Measurements from ENCODE around the gene ALDH1A1.
"Not testable (repeated sequence)": the region's sequence is repeated elsewhere in the genome, so short reads cannot be mapped to it uniquely, and the experiment has no call there.

ALDH1A1 gene

DNA sequence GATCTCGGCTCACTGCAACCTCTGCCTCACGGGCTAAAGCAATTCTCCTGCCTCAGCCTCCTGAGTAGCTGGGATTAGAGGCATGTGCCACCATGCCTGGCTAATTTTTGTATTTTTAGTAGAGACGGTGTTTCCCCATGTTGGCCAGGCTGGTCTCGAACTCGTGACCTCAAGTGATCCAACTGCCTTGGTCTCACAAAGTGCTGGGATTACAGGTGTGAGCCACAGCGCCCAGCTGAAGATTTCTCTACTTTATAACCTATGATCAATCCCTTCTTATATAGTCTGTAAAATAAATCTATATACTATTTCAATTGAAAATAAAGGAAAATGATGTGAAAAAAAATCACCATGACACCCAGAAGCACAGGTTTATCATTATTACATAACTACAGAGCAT, 13.3 kb downstream of the ALDH1A1 start:
- DNase-seq, result not testable (repeated sequence)

DNA sequence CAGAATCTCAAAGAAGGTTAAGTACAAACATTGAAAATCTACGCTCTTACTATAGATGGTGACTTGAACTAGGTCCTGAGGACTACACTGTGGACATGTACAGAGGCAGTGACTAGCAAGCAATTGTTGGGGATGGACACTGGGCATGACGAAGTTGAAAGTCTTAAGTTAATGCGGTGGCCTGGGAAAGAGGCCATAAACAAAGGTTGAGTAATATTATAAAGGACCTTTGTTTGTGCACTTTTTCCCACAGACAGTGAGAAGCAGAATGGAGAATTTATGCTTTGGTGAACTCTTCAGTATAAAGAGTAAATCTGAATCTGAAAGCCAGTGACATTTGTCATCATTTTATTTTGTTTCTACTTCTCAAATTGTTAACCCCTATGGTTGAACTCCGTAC, 15.3 kb downstream of the ALDH1A1 start:
- no peak for DNase-seq

DNA sequence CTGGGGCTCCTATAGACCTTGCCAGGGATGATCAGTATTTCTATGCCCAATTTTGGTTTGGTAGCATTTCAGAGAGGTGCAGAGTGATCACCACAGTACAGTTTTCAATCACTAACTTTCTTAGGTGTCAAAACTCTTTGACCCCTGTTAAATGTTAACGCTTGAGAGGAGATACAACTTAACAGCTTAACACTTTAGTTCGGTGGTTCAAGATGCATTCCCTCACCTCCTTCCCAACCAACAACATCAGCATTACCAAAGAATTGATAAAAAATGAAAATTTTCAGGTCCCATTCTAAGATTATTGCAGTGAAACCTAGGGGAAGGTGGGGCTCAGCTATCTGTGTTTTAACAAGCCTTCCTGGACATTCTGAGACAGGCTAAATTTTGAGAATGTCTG, 16.2 kb downstream of the ALDH1A1 start:
- DNase-seq, result no peak

DNA sequence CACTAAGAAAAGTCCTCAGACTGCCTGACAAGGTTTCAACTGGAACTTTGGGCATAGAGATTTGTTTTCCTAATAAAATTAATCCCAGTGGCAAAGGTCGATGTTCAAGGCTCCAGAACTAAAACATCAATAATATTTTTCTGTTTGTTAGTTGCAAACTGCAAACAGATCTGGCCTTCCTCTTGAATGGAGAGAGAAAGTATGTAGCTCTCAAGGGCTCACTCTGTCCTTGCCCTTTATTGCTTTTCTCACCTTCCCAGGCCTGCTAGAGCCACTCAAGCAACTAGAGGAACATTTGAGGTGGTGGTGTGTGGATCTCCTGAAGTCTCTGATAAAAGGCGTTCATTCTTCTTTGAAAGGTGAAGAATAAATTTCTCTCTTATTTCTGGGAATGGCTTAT, 16.6 kb downstream of the ALDH1A1 start:
- DNase-seq, result no peak

DNA sequence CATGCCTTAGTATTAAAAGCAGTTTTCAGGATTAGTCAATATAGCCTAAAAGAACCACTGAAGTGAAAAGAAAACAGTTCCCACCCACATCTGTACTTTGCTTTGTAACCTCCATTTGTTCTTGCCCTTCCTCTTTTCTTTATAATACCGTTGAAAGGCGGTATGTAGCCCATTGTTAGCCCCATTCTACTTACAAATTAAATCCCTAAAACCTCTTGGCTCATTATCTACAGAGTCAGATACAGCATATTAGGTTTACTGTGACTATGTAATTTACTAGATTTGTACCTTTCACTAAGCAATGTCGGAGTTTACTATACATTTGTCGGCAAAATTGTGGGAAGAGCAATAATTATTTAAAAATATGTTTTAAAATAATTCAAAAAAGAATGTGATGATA, 17.3 kb downstream of the ALDH1A1 start:
- no peak for DNase-seq

DNA sequence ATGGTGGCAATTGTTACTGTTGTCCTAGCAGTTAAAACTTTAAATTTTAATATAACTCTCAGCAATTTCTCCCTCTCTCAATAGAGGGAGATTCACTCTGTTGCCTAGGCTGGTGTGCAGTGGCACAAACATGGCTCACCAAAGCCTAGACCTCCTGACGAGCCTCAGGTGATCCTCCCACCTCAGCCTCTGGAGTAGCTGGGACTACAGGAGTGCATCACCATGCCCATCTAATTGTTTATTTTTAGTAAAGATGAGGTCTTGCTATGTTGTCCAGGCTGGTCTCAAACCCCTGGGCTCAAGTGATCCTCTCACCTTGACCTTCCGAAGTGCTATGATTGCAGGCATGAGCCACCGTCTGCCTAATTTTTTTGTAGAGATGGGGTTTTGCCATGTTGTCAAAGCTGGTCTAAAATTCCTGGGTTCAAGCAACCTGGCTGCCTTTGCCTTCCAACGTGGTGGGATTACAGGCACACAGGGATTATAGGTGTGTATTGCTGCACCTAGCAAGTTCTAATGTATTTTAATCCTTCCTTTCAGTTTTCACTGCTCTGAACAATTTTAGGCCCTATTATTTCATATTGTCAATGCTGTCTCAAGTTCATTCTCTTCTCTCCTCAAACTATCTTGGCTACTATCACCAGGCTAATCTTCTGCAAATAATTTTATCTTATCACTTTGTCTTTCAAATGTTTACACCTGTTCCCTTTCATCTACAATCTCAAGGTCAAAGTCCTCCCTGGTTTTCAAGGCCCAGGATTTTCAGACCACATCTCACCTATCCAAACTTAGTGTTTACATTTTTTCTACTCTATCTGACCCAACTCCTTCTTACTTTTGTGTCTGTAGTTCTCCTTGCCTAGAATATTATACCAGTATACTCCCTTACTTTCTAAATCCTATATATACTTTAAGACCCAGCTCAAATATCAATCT, 18.9 kb downstream of the ALDH1A1 start:
- DNase-seq, result no peak

DNA sequence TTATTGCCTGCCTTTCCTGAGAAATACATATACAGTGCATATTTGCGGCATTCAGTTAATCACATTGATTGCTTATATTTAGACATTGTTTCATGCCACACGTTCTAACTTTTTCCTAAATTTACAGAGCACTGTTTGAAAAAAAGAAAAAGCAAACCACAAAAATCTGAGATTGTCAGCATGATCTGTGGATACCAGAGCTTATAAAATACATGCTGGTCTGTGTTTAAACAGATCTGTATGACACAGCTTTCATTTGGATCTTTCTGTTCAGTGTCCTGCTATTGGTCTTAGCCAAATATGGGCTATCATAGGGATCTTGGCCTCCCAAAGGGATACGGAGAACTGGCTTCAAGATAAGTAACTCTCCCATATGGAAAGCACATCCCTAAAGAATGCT, 20.2 kb downstream of the ALDH1A1 start:
- DNase-seq, result no peak

DNA sequence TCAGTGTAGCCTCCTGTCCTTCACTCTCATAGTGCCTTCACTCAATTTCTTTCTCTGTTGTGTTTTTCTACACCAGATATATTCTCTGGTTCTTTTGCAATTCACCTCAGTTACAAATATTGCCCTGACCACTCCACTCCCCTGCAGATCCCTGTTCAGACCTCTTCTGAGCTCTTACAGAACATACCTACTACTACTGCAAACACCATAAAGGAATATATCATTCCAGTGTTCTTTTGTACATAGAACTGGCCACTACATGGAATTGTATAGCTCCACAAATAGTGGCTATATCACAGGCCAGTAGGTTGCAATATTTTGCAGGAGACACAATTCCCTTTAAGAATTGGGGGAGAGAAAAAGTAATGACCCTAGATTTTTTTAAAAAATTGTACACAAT, 21.0 kb downstream of the ALDH1A1 start:
- no peak for DNase-seq

DNA sequence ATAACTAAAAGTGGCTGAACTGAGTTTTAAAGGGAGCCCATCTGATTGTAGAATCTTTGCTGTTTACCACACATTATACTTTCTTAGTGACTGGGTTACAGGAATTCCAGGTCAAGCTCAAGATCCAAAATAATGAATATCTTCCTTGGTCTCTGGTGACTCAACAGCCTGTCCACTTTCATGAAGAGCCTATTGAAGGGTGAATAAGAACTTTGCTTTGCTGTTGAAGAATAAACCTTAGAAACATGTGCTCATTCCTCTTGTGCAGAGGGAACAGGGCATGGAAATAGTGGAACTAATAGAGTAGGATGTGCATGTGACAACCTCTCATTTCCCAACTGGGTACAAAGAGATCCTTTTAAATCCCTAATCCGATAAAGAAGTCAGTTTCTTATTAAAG, 21.4 kb downstream of the ALDH1A1 start:
- no peak for DNase-seq

DNA sequence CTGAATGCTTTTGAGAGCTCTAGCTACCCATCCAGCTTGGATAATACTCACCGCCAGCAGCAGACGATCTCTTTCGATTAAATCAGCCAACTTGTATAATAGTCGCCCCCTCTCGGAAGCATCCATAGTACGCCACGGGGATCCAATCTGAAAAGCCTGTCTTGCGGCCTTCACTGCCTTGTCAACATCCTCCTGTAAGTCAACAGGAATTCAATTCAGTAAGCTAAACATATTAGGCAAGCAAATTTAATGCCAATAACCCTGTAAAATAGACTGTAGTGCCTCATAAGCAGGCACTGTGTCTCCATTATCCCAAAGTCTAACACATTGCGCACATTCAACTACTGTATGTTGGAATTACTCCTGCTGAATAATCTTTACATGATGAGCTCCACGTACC, 22.0 kb downstream of the ALDH1A1 start:
- DNase-seq, result no peak

DNA sequence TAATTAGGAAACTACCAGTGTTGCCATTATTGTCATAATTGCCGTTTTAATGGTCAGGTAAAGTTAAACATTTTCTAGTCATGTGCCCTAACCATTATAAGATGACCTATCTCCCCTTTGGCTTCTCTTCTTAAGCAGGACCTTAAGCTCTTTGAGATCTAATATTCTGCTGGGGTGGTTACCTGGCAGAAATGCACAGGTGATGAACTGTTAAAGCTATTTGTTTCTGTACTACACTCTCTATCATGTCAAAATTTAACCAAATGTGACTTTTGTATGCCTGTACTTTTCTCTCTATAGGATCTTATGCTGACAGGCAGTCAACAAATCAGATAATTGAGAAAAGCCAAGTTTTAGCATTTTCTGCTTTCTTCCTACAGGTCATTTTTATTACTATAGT, 23.3 kb downstream of the ALDH1A1 start:
- DNase-seq, result no peak

DNA sequence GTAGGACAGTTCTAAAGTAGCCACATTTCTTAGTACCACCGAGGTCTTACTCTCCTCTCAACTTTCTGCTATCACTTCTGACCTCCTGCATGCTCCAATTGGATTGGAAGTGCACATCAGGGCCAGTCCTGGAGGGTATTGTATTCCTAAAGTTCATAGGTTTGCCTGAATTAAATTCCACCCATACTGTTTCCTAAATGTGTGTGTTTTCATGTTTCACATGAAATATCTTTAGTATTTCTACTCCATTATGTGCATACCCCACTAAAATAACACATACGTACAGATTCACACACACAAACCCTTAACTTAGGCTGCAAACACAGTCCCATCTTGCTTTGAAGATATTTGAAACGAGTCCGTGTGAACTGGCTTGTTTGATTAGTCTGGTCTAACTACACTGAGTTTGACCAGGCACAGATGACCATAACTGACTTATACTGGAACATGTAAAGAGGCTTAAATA, 24.8 kb downstream of the ALDH1A1 start:
- no peak for DNase-seq

DNA sequence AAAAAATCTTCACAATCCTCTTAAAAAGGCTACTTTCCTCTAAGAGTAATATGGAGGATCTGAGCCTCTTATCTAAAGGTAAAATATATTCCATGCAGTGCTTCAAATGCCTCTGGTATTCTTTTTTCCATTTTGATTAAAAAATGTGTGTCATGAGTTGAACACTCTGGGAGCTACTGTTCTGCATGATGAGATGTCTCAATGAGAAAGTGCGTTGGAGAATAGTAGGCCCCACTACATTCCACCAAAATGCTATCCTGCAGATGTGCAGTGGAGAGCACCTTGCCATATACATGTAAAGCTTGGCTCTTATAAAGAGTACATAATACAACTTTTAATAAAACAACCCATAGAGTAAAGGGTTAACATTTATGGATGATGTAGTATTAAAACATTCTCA, 26.3 kb downstream of the ALDH1A1 start:
- no peak for DNase-seq

DNA sequence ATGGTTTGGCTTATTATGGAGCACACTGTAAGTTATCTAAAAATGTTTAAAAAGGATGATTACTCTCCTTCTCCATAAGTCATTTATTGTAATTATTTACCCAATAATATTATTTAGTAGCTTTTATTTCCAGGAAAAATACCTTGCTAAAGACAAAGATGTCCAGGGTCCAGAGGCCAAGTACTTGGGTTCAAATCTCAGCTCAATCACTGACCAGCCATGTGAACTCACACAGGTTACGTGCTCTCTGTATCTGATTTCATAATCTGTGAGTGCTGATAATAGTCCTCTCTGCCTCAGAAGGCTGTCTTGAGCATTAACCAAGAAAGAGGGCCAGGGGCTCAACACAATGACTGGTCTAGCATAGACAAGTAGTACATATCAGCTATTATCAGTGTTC, 27.0 kb downstream of the ALDH1A1 start:
- DNase-seq, result no peak

DNA sequence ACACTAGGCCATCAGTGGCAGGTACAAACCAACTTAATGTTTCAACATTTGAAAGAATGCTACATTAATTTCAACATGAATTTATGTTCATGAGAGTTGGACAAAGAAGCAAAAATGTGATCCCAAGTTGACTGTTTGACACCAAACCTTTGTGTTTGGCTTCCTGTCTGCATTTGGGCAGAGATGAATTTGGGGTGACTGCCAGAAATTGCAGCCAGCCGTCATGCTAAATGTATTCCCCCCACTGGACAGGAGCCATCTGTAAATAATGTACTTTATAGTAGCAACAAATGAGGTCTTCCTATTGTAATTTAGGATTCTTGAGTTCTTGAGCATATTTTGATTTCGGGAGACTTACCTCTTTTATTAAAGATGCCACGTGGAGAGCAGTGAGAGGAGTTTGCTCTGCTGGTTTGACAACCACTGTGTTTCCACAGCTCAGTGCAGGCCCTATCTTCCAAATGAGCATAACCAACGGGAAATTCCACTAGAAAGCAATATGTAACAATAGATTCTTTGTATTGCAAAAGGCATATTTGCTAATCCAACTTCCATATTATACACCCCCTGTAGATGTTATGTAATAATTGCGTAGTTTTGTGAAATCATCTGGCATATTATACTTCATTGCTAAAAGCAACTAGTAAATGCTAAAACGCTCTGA, 27.6 kb downstream of the ALDH1A1 start:
- DNase-seq, result no peak

DNA sequence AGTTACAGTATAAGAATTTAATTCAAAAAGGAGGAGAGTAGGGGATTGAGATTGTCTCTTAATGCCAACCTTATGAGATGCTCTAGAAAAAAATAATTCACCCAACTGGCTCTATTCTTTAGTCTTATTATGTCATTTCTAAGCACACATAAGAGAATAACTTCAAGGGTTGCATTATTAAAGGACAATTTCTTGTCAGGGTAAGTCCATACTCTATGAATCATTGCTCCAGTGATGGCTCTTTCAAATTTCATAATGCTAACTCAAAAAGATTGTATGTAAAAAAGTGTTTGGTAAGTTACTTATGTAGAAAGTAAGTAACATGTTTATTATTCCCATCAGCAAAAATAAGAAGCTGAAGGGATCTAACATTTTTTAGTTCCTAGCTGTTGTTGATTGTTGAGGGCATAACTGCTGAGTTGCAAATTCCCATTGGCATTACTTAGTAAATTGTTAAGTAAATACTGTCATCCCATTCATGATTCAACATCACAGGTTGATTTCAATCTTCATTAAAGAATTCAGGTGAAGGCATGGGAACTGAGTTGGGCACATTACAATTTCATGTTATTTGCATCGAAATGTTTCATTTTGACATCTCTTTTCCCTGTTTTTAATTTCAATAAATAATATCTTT, 28.6 kb downstream of the ALDH1A1 start:
- no peak for DNase-seq

DNA sequence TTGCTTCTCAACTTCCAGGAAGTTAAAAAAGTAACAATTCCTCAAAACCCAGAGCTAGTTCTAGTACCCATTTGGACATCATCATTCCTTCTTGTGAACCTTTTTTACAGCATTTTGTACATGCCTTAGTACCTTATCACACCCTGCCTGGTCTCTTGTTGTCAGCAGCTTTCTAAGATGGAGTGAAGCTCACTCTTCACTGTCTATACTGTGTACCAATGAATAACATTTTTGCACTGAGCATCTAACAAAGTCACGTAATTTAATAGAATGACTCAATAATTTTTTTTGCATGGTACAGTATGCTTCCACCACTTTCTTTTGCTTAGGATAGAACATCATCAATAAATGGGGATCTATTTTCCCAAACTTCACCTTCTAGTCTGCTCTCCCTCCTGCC, 29.8 kb downstream of the ALDH1A1 start:
- DNase-seq, result no peak

DNA sequence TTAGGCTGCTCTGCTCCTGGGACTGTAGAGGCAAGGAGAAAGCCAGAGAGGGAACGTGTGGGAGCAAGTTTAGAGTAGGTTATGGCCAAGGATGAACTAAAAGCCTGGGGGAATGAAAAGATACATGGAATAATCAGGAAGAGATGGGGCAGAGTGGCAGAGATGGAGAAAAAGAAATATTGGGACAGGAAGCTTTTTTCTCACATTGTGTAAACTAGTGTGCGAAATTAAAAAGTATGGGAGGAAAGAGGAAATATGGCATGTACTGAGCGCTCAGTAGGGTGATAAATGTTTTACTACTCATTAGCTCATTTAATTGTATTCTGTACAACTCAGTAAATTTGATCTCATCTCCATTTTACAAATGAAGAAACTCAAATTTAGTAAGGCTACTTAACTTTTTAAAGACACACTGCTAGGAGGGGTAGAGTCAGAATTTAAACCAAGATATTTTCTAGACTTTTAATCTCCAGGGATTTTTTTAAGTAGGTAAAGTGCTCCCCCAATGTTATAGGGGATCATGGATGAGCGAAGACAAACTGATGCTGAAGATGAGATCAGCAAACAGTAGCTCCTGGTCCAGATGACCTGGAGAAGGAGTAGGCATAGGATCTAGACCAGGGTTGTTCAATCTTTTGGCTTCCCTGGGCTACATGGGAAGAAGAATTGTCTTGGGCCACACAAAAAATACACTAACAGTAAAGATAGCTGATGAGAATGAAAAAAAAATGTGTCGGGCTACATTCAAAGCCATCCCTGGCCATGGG, 30.8 kb downstream of the ALDH1A1 start:
- DNase-seq, result no peak

DNA sequence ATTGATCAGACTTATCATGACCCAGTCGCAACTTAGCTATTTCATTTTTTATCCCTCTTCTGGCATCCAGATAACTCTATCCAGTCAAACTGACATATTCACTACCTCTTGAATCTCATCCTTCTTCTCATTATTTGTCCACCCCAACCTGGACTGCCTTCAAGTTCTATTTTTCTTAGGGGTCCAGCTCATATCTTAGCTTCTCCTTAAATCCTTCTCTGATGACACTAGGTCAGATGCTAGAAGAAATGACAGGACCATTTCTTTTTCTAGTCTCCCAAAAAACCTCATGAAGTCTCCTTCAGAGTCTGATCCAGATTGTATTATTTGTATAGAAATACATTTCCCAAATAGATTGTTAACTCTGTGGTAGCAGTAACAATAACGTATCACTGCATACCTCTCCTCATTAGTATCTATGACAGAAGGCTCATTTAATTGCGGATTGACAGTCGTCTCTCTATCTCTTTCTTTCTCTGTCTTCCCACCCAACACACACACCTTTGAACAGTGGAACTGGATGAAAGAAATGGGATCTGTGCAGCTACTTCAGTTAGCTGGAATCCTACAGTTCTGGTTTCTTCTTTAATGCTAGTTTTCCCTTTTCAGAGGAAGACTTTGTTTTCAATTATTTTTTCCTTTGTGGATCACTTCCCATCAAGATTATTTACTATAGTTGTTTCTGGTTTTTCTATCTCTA, 33.5 kb downstream of the ALDH1A1 start:
- DNase-seq, result no peak

DNA sequence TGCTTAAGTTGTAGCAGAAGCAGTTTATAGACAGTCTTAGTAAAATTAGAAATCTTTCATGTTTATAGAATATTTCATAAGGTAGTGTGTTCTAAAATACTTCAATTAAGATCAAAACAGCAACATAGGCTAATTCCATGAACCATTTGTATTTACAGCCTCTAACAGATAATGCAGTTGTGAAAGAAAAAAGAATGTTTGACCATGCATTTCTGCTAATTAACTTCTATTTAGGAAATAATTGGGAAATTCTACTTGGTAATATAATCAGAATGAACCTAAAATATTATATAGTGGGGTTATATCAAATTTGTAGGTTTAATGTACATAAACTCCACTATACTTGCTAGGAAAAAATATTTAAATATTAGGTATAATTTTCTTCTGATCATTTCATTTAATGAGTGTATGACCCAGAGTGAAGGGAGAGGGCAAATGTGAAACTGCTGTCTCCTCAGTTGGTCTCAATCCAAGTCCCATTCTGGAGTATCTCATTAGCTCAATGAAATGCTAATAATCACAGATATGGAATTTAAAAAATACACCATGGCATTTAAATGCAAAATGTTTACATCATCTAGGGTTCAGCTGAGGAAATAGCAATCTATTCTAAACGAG, 34.9 kb downstream of the ALDH1A1 start:
- no peak for DNase-seq

DNA sequence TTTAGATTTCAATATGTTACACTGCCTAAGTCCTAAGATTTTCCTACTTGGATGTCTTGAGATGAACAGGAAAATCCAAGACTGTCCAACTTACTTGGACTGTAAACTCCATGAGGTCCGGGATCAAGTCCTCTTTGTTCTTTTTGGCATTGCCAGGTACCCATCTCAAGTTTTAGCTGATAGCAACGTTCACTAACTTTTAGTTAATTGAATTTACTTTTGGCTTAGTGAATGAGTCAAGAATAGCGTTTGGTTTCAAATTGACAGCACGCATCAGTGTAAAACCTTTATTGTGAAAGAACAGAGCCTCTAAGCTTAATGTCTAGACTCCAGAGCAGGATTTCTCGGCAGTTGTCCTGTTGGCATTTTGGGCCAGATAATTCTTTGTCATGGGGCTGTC, 37.2 kb downstream of the ALDH1A1 start:
- DNase-seq, result no peak

DNA sequence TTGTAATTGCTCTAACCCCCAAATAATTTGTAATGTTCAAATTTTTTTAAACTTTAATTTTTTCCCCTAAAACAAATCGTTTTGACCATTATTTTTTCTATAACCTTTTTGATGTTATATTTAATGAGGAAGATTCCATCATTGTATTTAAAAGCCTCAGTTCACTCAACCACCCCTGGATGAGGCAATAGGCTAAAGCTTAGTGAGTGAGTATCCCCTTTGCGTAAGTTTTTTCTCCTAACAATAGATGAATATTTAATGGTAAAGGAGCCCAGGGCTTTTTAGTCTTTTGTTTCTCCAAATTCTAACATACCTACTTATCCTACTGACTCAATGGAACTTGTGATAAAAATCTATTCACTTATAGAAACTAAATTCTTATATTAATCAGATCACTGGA, 38.1 kb downstream of the ALDH1A1 start:
- no peak for DNase-seq

Measured in activated CD4-positive, alpha-beta T cell treated with anti-CD3 and anti-CD28 coated beads, Interleukin-2, amount 50 U/mL, for 48 hours (primary cell).